Posterior vena cava (tissue), 2 donors: ENCODE results near the gene TSPAN6. TPM values are rescaled to one million over a fixed set of nuclear protein-coding genes. Genes with fewer than 3 reads are reported as not detected.

Experiments
- DNase-seq: peaks from one replicate; pipeline ENCODE4 v3.0.0-alpha.2; 2020; ENCODE audit warnings: low spot score
- intact Hi-C, 2 donors: fragments of 100-400 bp; cut with DNase I; formaldehyde crosslinking; loops; one replicate each; pipeline versions ENCODE4 v1.14.1 to v1.14.2; 2022 to 2023
- total RNA-seq, 2 donors: library from RNA; stranded (reverse); fragmentation: NEBNext Ultra II Directional; extraction: Animal tissue kit (Norgen Biotek cat#: 25700); gene quantifications; one replicate each; pipeline ENCODE4 v1.2.1, GENCODE V29; 2021
- donor health status: DM: yes; HTN: yes; CAD: no.
- donor health status: DM: yes; HTN: yes; CAD: no.

TSPAN6 gene
- total RNA-seq, 2 donors from 2014 or later: 7.8 to 11.1 TPM

GRCh38 chrX:100649550-100650356, 13.1 kb upstream of the TSPAN6 start:
- intact Hi-C loops: no loop called here
- peak; percentile 90 for DNase-seq

DNA sequence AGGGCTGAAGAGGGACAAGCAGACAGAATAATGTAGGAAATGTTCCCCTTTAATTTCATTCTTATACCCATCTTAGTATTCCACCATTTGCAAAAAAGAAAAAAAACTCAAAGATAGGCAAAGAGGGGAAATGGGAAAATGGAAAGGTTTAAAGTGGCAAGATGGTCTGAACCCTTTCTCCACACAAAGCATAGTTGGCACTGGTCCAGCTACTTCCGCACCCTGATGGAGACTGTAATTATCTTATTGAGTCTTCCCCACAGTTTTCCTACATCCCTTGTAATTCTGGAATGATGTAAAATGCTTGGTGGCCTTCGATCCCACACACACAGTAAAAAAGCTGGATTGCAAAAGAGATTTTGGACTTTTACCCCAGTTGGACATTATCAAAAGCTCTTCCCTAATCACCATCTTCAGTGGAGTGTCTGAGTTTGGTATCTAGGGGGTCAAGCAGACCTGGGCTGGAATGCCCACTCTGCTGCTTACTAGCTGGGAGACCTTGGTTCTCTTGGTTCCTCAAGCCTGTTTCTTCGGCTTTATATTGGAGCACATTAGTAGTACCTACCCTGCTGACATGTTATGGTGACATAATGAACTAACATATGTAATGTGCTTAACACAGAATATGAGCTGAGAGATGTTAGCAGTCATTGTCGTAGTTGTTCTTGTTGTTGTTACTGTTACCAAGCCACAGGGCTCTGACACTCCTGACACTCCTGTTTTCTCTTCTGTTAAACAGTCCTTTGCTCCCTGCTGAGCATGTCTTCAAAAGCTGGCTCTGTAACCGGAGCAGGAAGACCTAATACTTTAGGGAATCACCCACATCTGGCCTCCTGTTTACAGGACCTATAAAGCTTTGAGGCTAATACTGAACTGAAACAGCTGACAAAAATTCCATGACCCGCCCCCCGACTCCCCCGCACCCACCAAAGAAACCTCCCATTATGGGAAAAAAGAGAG, 12.1 kb upstream of the TSPAN6 start:
- intact Hi-C loops: no loop called here
- peak; percentile 78 for DNase-seq

DNA sequence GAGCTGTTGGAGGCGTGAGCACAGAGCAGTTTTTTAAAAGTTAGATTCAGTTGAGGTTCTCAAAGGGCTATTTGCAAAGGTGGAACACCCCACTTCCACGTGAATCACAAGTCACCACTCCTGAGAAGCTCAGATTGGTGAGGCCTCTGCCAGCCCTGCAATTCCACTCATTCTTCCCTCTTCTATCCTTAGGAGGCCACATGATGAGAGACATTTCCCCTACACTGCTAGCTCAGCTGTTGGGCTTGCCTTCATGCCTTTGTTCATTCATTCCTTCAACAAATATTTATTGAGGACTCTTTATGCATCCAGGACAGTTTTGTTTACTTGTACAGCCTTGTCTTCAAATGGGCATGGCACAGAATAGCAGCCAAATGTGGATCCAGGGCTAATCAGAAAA, 11.1 kb upstream of the TSPAN6 start:
- no peak for DNase-seq
- intact Hi-C loops: no loop called here

GRCh38 chrX:100647095-100647494, 10.5 kb upstream of the TSPAN6 start:
- intact Hi-C loops: no loop called here
- DNase-seq: peak; percentile 67

GRCh38 chrX:100645106-100645505, 8.5 kb upstream of the TSPAN6 start:
- no peak for DNase-seq
- intact Hi-C loops: no loop called here

DNA sequence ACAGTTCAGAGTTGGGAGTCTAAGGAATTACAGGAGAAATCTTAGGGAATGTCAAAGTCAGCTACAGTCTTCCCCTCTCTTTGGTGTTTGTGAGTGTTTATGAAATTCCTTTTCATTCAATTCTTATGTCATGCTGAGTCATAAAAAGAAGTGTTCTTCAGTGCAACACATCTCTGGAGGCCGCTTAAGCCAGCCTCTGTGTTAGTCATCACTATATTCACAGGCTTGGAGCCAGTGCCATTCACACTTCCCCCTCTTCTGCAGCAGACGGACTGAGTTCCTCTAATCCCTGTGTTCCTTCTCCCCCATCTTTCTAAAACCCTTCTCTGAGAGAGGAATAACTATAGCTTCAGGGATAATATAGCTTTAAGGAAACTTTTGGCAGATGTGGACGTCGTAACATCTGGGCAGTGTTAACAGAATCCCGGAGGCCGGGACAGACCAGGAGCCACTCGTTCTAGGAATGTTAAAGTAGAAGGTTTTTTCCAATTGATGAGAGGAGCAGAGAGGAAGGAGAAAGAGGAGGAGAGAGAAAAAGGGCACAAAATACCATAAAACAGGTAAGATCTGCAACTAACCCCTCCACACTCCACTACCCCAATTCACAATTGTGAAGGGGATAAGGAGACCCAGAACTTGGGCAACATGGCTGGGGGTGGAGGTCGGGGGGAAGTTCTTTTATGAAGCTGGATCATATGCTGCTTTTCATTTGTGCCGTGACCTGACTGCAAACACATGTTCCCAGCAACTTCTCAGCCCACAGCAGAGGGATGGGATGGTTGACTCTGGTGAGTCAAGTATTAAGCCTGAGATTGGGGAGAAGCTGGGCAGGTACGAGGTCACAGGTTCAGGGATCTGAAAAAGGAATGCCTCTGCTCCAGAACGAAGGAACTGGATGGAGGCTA, 7.6 kb upstream of the TSPAN6 start, which contains the start of gene SRPX2:
SRPX2 (plus strand) TSS at position 244 of the 905 bp plus-strand sequence. CDS start 2,124 bp downstream, outside the sequence.
- intact Hi-C loops: no loop called here
- DNase-seq: peak; percentile 75

GRCh38 chrX:100643212-100643611, 6.6 kb upstream of the TSPAN6 start:
- intact Hi-C loops: no loop called here
- no peak for DNase-seq

- no peak for DNase-seq
- intact Hi-C loops: no loop called here
Observed at GRCh38 chrX:100642290-100642689, 5.7 kb upstream of the TSPAN6 start.

- DNase-seq: no peak
- intact Hi-C loops: no loop called here
Observed at GRCh38 chrX:100635989-100636320, 651 bp downstream of the TSPAN6 start.

DNA sequence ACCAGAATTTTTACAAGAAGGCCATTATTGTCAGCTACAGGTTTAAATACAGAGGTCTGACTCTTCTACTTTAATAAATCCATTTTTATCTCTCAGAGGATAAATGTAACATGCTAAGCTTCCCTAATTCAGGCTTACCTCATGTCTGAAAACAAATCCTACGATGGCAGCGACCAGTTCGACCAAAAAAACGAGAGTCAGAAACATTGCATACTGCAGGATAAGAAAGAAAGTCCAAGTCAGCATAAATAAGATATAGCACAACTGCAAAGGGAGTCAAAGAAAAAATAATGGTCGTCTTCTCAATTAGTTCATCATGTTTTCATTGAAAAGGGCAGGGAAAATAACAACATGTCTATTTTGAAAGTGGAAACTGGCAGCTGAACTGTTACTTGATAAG, 1.6 kb downstream of the TSPAN6 start:
- intact Hi-C loops: no loop called here
- no peak for DNase-seq

DNA sequence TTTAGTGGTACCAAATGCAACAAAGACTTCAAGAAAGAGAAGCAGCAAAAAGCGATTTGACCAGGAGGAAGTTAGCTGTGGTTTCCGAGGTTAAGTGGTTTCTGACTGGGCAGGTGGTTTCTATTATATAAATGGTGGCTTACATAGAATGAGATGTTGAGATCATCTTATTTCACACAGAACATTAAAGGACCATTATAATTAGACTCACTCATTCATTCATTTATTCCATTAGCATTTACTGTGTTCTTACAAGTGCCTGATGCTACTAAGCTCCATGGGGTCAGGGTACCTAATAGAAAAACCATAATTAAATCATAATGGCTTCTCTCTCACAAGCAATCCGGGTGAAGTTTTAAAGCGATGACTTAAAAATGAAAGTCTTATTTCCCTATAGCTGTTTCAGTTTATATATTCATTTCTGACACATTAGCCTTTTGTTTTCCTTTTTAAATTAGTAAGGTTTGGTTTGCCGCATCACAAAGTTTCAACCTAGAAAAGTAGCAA, 10.6 kb downstream of the TSPAN6 start:
- intact Hi-C loops: no loop called here
- DNase-seq: no peak

GRCh38 chrX:100623001-100623400, 13.6 kb downstream of the TSPAN6 start:
- no peak for DNase-seq
- intact Hi-C loops: no loop called here

DNA sequence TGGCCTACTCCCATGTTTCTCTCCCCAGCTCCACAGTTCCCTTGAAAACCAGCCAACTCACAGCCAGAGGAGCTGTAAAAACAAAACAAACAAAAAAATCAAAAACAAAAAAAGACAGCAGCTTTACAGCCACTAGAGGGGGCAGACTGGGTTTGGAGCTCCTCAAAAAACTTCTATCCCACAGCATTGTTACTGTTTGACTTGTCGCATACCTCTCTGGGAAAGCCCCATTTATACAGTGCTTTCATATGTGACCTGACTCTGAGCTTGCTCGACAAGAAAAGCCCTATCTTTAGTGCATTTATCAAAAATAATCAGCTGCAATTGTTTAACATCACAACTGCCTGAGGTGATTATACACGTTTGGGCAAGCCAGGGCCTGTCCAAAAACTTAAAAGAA, 21.6 kb downstream of the TSPAN6 start:
- DNase-seq: no peak
- intact Hi-C loops: no loop called here

- intact Hi-C loops: no loop called here
- no peak for DNase-seq
Observed at GRCh38 chrX:100611951-100612350, 24.7 kb downstream of the TSPAN6 start.

DNA sequence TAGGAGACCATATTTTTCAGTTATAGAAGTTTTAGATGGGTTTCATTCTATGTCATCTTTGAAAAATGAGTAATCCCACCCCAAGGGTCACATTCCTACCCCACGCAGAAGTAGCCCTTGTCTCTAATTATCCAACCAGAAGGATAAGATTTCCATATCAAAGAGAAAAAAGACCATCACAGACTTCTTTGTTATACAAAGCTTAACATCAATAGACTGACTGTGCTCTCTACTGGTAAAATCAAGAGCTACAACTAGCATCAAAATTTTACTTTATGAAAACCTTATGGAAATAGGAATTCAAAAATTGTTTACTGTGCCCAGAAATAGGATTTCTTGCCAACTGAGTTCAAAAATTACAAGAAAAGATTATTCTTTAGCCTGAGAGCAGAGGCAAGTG, 27.0 kb downstream of the TSPAN6 start:
- intact Hi-C loops: no loop called here
- DNase-seq: no peak

- intact Hi-C loops: no loop called here
- no peak for DNase-seq
Observed at GRCh38 chrX:100606753-100607152, 29.9 kb downstream of the TSPAN6 start.

GRCh38 chrX:100600758-100601157, 35.8 kb downstream of the TSPAN6 start:
- intact Hi-C loops: no loop called here
- DNase-seq: no peak

DNA sequence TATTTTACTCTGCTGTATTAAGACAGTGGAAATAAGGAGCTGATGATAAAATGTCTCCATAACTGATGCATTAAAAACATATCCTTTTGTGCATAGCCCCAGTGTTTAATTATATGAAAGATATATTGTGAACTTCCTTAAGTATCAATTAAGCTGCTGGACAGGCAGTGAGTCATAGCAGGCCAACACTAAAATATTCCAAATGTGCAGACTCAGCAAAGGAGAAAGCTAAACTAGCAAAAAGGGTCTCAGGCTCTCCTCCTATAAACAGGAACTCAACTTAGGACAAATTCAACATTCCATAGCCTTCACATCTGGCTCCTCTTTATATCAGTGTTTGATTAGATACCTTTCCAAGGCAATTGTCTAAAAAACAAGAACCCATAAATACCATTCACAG, 36.3 kb downstream of the TSPAN6 start:
- intact Hi-C loops: no loop called here
- DNase-seq: no peak

DNA sequence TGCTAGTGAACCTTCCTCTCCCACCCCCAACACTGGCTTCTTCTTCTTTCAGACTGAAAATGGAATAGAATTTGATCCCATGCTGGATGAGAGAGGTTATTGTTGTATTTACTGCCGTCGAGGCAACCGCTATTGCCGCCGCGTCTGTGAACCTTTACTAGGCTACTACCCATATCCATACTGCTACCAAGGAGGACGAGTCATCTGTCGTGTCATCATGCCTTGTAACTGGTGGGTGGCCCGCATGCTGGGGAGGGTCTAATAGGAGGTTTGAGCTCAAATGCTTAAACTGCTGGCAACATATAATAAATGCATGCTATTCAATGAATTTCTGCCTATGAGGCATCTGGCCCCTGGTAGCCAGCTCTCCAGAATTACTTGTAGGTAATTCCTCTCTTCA, 37.1 kb downstream of the TSPAN6 start:
- no peak for DNase-seq
- intact Hi-C loops: no loop called here
